GM19463 (cell line): ENCODE results near the gene BBLN.

Source experiments
- ATAC-seq: cut with Tn5 transposase; IDR thresholded peaks from one replicate; pipeline ENCODE4 v1.9.1; 2021; ENCODE audit warnings: mild to moderate bottlenecking, moderate library complexity; ENCODE audit not compliant: unreplicated experiment

The BBLN gene

DNA sequence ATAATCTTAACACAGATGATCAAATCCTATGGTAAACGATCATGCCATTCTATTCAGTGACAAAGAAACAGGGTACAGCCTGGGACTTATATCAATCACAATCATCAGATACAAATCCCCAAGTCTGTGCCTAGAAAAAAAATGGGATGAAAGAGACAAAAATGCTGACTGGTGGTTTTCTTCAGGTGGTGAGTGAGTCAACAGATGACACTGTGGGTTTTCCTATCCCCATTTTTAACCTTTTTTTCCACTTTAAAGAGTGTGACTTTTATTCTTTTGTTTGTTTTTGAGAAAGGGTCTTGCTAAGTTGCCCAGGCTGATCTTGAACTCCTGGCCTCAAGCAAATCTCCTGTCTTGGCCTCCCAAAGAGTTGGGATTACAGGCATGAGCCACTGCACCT is 28.1 kb downstream of the BBLN start:
- no peak for ATAC-seq

DNA sequence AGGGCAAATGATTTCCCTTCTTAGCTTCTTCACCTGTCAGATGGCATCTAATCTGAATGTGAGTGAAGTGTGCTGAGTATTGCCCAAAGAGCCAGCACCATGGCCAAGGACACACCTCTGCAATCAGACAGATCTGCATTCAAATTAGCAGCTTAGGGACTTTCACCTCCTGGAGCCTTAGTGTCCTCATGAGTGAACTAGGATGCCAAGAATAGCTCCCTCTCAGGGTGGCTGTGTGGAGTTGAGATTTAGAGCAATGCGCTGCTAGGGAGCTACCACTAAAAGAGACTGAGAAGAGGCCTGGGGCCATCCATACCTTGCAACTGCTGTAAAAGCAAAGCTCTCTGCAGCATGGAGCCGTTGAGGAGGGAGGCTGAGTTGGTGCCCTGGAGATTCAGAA is 29.9 kb downstream of the BBLN start:
- no peak for ATAC-seq

DNA sequence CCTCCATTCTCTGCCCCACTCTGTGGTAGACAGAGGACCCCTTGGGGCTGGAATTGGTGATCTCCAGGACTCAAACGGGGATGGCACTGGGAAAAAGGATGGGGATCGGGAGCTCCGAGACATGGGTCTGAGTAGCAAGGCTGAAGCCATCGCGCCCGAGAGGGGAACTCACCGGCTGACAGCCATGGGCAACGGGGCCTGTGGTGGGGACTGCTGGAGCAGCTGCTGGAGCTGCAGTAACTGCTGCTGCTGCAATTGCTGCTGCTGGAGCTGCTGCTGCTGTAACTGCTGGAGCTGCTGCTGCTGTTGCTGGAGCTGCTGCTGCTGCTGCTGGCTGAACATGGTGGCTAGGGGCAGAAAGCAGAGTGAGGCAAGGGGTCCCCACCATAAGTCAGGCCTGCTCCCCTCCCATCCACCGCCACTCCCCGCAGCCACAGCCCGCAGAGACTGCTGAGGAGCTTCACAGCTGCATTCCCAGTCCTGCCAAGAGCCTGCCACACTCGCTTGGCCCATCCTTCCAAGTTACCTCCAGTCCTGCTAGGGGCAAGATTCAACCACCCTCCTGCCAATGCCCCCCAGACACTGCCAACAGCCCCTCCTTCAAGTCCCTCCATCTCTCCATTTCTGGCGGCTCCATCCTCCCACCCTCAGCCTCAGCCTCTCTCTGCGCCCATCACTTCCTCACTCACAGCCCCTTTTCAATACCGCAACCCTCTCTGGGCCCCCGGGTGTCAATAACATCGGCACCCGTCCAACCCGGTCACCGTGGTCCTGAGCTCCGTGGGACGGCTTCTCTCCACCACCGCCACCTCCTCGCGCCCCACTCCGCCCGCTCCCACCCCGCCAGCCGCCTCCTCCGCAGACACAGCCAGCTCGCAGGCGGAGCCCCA is 30.7 kb downstream of the BBLN start:
- ATAC-seq: no peak

DNA sequence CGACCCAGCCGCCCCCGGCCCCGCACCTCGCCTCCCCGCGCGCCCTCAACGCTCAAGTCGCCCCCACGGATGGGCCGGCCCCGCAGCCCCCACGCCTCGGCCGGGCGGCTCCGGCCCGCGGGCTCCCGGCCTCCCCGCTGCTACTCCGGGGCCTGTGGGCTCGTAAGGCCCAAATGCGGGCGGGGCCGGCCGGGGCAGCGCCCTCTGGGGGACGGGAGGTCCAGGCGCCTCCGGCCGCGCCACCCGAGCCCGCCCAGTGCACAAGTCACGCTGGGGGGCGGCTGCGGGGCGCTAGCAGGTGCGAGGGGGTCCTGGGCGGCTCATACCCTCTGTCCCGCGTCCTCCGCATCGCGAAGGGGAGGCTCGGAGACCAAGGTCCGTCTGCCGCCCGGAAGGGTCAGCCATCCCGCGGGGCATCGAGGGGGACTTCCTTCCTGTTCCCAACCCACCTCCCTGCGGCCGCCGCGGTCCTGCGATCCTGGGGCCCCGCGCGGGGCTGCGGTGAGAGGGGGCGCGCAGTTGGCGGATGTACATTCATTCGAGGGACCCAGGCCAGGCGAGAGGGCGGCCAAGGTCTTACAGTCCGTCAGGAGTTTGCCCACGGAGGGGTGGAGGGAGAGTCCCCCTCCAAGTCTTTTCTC is 31.5 kb downstream of the BBLN start, which contains the start of gene CIZ1:
Gene CIZ1, minus strand, starts transcription at position 167 of the 641 bp plus-strand sequence. CDS start 715 bp downstream, outside the sequence.
- ATAC-seq: peak; percentile 86

DNA sequence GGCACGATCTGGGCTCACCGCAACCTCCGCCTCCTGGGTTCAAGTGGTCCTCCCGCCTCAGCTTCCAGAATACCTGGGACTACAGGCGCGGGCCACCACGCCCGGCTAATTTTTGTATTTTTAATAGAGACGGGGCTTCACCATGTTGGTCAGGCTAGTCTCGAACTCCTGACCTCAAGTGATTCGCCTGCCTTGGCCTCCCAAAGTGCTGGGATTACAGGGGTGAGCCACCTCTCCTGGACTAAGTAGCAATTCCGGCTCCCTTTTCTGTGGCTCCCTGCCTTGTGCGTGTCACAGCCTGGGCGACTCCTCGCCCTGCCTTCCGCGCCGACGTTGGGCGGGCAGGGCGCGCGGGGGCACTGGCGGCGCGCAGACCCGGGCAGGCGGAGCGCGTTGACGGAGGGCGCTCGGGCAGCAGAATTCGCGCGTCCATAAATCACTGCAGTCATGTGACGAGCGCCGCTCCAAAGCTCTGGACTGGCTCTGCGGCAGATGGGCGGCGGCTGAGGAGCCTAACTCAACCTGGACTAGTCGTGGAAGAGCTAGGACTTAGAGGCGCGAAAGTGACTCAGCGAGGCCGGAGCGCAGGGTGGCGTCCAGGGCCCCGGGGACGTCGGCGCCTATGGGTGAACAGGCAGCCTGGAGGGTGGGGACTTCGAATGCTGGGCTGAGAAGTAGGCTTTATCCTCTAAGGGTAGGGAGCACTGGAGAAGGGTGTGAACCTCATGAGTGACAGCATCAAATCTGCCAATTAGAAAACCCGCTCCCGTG is 32.7 kb downstream of the BBLN start:
- no peak for ATAC-seq

DNA sequence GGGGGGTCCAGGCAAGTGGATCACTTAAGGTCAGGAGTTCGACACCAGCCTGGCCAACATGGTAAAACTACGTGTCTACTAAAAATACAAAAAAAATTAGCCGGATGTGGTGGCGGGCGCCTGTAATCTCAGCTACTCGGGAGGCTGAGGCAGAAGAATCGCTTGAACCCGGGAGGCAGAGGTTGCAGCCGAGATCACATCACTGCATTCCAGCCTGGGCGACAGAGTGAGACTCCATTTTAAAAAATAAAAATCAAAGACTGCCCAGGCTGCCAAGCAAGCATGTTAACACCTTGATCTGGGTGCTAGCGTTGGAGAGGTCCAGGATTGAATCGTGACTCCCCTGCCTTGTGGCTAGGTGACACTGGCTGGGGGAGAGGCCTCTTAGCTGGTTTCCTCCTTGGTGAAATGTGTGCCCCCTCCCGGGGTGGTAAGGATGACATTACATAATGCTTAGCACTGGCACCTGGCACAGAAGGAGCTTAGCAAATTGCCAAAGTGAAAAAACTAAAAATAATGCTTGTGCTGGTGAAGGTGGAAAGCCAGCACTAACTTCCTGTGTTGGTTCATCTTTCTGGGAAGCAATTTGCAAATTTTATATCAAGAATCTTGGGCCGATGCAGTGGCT is 33.5 kb downstream of the BBLN start:
- ATAC-seq: no peak

DNA sequence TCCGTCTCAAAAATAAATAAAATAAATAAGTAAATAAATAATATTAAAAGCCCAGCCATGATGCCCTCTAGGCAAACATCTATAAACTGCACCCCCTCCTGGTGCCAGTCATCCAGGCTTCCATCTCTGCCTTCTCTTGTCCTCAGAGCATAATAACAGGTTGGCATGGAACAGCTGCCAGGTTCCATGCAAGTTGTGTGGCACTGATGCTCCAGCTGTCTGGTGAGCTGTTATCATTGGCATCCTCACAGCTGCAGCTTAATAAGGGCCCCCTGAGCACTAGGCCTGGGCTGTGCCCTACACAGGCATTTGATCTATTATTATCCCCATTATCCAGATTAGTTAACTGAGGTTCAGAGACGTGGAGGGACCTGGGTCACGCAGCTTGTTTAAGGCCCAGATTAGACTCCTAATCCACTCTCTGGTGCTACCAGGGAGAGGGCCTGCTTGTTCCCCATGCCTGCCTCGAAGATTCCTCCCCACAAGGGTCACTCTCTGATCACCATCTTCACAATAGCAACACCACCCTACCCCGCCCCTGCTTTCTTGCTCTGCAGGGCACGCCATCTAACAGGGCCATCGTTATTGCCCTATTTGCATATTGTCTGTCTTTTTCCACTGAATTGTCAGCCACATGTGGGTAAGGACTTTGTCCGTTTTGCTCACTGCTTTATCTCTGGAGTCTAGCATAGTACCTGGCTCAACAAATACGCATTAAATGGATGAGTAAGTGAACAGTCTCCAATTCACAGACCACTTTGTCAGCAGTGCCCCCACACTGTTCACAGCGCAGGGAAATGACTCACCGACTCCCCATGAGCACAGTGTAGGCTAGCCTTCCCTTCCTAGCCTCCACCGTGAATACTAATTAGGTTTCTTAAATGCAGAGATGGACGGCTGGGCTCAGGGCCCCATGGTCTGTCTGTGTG is 41.6 kb downstream of the BBLN start:
- ATAC-seq: no peak

GRCh38 chr9:128202648-128203023 is 42.6 kb downstream of the BBLN start:
- ATAC-seq: no peak

- ATAC-seq: peak; percentile 78
Measured at GRCh38 chr9:128203024-128203706, 43.1 kb downstream of the BBLN start, which contains the start of gene DNM1. DNM1 (plus strand) TSS chr9:128203379; CDS start chr9:128203471, 92 bp downstream.

GRCh38 chr9:128203707-128204551 is 43.9 kb downstream of the BBLN start:
- ATAC-seq: no peak

GRCh38 chr9:128204858-128205257 is 44.8 kb downstream of the BBLN start:
- ATAC-seq: no peak

DNA sequence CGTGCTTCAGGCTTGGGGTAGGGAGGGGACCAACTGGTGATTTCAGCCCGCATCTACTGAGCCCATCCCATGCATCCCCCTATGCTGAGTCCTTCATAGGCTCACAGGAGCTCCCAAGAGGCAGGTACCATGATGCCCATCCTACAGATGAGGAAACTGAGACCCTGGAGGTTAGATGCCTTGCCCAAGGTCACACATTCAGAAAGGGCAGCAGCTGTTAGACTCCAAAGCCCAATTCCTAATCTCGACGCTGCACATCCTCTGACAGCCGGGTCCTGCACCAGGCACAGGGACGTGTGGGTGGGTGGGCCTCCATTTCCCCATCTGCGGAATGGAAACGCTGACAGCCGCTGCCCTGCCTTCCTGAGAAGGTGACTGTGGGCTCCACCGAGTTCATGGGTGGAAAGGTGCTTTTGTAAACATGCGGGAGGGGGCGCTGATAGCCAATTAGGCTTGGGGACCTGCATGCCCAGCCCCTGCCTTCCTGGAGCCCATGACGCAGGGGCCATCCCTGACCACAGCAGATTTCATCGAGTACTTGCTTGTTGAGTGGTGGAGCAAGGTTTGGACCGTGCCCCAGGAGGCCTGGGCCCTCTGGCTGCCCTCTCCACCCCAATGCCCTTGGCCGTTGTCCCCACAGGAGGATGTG is 45.4 kb downstream of the BBLN start:
- ATAC-seq: no peak

DNA sequence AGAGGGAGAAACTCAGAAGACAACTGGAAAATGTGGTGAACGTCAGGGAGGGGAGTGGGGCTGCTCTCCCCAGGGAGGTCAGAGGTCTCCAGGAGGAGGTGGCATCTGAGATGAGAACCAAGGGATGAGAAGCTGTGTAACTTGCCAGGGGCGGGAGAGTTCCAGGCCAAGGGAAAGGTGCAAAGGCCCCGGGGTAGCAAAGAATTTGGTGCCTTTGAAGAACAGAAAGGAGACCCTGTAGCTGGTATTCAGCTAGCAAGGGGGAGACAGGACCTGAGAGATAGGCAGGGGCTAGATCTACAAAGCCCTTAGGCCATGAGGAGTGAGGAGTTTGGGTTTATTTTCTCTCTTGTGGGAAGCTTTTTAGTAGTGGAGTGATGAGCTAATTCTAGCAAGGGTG is 46.4 kb downstream of the BBLN start:
- no peak for ATAC-seq

GRCh38 chr9:128206916-128207910 is 47.1 kb downstream of the BBLN start:
- ATAC-seq: no peak

DNA sequence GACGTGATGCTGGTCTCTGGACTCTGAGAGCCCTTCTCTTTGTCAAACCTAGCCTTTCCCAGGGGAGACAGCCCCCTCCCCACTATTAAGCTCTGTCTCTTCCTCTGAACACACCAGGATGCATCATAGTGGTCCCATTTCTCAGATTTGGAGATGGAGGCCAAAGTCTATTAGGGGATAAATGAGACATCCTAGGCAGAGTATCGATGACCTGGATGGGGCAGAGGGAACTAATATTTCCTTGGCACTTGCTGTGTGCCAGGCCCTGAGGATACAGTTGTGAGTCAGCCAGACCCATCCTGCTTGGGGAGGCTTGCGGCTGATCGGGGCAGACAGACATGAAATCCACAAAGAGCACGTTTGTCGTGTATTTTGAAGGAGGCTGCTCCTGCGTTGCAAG is 48.3 kb downstream of the BBLN start:
- no peak for ATAC-seq

DNA sequence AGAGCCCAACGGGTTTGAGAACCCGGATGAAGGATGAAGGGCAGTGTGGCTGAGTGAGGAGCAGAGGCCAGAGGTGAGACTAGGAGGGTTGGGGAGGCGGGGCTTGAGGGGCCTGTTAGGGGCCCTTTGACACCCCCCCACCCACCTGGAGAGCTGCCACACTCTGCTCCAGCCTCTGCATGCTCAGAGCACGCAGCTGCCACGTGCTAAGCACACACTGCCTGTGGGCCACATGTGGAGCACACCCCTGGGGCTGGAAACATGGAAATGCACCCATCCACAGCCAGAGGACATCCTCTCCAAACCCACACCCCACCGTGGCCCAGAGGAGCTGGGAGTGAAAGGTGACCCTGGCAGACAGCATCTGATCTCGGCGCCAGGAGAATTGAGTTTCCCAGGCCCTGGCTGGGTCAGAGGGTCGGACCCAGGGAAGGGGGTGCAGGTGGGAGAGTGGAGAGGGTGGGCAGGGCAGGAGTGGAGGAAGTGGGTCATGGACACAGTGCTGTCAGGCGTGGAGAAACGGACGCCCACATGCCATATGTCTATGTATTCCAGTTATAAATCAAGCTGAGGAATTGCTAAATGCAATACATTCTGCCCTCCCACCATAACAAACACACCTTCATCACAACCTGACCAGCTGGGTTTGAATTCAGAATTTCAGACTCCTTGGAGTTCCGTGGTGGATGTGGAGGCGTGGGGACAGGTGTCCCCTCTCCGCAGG is 49.0 kb downstream of the BBLN start:
- no peak for ATAC-seq
